BLaER1 treated with 17β-estradiol and CSF1 and Interleukin-3, amounts not matched to agents 10 nM and 100 nM (cell line): ENCODE measurements around the gene ANXA2R.
"Not testable (repeated sequence)": the region's sequence is repeated elsewhere in the genome, so short reads cannot be mapped to it uniquely, and the experiment has no call there.

ENCODE experiments used
- H3K27ac ChIP-seq, 11 experiments: shearing (Covaris generic); formaldehyde crosslinking; 2 replicates each; pipeline ENCODE4 v1.8.1; 2022
- H3K27me3 ChIP-seq, 11 experiments: shearing (Covaris generic); formaldehyde crosslinking; 2 replicates each; pipeline ENCODE4 v1.8.1; 2022
- H3K36me3 ChIP-seq, 11 experiments: shearing (Covaris generic); formaldehyde crosslinking; 2 replicates each; pipeline ENCODE4 v1.8.1; 2022
- H3K4me1 ChIP-seq, 10 experiments: shearing (Covaris generic); formaldehyde crosslinking; 2 replicates each; pipeline ENCODE4 v1.8.1; 2022
- H3K4me2 ChIP-seq, 11 experiments: shearing (Covaris generic); formaldehyde crosslinking; 2 replicates each; pipeline ENCODE4 v1.8.1; 2022
- H3K4me3 ChIP-seq, 10 experiments: shearing (Covaris generic); formaldehyde crosslinking; 2 replicates each; pipeline ENCODE4 v1.8.1; 2022
- H3K9ac ChIP-seq, 11 experiments: shearing (Covaris generic); formaldehyde crosslinking; 2 replicates each; pipeline ENCODE4 v1.8.1; 2022
- H3K9me3 ChIP-seq, 11 experiments: shearing (Covaris generic); formaldehyde crosslinking; replicated peaks in 1 of 11; 2 replicates each; pipeline ENCODE4 v1.8.1; 2022
- H4K20me1 ChIP-seq, 11 experiments: shearing (Covaris generic); formaldehyde crosslinking; 2 replicates each; pipeline ENCODE4 v1.8.1; 2022
- Cebpa-rat ChIP-seq, 11 experiments: shearing (Covaris generic); IDR thresholded peaks; 2 replicates each; pipeline ENCODE4 v1.8.1; 2022

The ANXA2R gene

DNA sequence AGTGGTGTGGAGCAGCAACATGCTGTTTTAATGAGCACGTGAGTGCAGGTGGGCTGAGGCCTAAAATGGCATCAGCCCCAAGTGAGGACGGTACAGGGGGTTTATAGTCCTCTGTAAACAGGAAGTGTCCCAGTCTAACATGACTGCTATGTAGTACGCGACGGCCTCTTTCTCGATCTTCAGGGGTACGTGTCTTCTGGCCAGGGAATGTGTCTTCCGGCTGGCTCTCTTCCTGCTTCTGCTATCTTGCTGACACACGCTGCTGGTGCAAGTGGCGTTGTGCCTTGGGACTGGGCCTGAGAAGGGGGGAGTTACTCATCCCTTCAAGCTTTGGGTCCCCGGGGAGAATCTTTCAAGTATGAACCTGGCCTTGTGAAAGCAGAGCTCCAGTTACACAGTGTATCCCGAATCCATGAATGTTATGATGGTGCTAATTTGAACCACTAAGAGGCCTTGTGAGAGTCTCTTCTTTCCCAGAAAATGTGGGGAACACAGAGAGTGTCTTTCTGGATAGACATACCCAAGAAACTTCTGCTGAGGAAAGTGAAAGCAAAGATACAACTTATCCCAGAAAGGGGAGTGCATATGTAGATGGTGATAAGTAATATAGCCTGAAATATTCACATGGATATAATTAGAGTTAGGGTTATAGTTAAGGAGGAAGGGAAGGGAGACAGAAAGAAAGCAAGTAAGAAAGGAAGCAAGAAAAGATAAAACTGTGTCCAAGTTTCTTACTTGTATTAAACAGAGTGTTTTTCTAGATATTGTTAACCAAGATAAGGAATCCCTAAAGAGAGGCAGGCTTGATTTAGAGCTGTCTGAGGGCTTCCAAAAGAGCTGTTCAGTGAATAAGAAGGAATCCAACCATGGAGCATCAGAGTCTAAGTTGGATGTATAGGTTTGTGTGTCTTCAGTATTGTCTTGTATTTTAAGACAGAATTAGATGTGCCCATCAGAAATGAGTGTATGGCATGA, 35.5 kb upstream of the ANXA2R start:
- Histone ChIP-seq H3K27ac (peak overlapping the region in 10 of 11 experiments; percentile 16 to 68 (median 46); a peak in 19 of 22 replicates), H3K4me2 (peak overlapping the region; percentile 22 to 70 (median 55)), H3K36me3 (peaks cover 57 to 100% (median 89%) of the 10 kb centered on the region in 11 experiments), H3K9me3 (peaks cover 0 to 24% (median 10%) of the 10 kb centered on the region in 11 experiments; a peak in 17 of 22 replicates), H4K20me1 (peaks cover 0 to 23% (median 7%) of the 10 kb centered on the region in 11 experiments; a peak in 8 of 22 replicates), H3K27me3 (no peaks in the 10 kb centered on the region), H3K4me1 (peaks cover 14 to 31% (median 19%) of the 10 kb centered on the region in 10 experiments), H3K4me3 (no peak overlapping the region), H3K9ac (peak overlapping the region in 4 of 11 experiments; percentile 15 to 31 (median 22); a peak in 6 of 22 replicates)
- no peak for TF ChIP-seq Cebpa-rat (IDR thresholded peaks at IDR 0.05)

DNA sequence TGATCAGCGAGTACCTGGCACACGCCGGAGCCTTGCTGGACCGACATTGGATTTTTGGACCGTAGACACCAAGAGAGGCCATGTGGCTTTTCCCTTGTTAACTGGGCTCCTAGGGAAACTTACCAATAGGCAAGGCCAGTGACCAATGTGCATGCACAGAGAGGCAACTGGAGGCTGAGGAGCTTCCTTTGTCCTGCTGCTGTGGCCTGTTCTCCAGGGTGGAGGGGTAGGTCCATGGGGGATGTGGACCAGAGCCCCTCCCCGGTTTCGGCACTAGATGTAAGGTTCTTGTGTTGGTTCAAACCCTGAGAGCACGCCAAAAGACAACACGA, 34.8 kb upstream of the ANXA2R start:
- Histone ChIP-seq H3K4me2 (peak overlapping the region; percentile 22 to 70 (median 55)), H3K9me3 (peaks cover 0 to 29% (median 15%) of the 10 kb centered on the region in 11 experiments; a peak in 17 of 22 replicates), H3K27ac (peak overlapping the region in 10 of 11 experiments; percentile 16 to 68 (median 46); a peak in 19 of 22 replicates)

DNA sequence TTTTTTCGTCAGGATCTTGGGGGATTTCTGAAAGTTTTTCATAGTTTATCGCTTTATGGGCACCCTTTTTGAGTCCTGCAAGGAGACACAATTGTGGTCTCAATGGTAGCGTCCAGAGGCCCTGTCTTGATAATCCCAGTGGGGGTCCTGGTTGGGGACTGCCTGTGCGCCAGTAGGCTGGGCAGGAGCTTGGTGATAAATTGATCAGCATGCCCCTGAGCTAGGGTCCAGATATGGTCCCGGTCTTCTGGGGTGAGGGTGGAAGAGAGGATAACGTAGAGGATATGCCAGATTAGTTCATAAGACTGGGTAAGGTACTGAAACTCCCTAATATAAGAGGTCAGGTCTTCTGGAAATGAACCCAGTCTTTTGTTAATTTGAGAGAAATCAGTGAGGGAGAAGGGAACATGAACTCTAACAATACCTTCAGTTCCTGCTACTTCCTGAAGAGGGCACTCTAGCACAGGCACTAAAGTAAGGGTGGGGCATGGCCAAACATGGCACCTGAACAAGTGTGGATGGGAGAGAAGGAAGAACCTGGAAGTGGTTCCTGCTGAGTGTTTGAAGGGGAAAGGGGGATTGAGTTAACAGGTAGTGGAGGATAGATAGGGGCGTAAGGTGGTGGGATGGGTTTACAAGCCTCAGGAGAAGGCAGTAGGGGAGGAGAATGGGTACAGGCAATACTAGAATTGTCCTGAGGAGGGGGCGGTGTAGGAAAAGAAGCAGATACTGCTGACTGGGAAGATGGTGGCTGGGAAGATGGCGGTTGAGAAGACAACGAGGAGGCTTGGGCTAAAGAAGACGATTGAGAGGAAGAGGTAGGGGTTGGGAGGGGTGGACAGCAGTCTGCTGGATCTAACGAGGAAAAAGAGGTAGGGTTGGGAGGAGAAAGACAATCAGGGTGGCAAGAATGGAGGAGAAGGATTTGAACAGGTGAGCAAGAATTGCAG, 33.8 kb upstream of the ANXA2R start:
- H3K4me2 ChIP-seq, result peak overlapping the region in 10 of 11 experiments; percentile 21 to 70 (median 49); a peak in 12 of 22 replicates
- peaks cover 0 to 23% (median 7%) of the 10 kb centered on the region in 11 experiments; a peak in 8 of 22 replicates for H4K20me1 ChIP-seq
- H3K9me3 ChIP-seq, result peaks cover 0 to 29% (median 16%) of the 10 kb centered on the region in 11 experiments; a peak in 17 of 22 replicates
- H3K36me3 ChIP-seq, result peaks cover 59 to 100% (median 88%) of the 10 kb centered on the region in 11 experiments
- H3K27me3 ChIP-seq, result no peaks in the 10 kb centered on the region
- no peak for TF ChIP-seq Cebpa-rat (IDR thresholded peaks at IDR 0.05)
- no peak overlapping the region for H3K9ac ChIP-seq
- peaks cover 20 to 48% (median 35%) of the 10 kb centered on the region in 10 experiments for H3K4me1 ChIP-seq
- no peak overlapping the region for H3K4me3 ChIP-seq
- no peak overlapping the region for H3K27ac ChIP-seq

More for the DNA sequence above, 34.8 kb upstream of the ANXA2R start:
- Histone ChIP-seq H3K4me1 (peaks cover 14 to 37% (median 24%) of the 10 kb centered on the region in 10 experiments), H3K4me3 (no peak overlapping the region), H3K27me3 (no peaks in the 10 kb centered on the region), H3K36me3 (peaks cover 57 to 100% (median 89%) of the 10 kb centered on the region in 11 experiments), H3K9ac (peak overlapping the region in 2 of 11 experiments; percentile 16 to 31; a peak in 4 of 22 replicates), H4K20me1 (peaks cover 0 to 23% (median 7%) of the 10 kb centered on the region in 11 experiments; a peak in 8 of 22 replicates)
- TF ChIP-seq Cebpa-rat (IDR thresholded peaks at IDR 0.05), result no peak

DNA sequence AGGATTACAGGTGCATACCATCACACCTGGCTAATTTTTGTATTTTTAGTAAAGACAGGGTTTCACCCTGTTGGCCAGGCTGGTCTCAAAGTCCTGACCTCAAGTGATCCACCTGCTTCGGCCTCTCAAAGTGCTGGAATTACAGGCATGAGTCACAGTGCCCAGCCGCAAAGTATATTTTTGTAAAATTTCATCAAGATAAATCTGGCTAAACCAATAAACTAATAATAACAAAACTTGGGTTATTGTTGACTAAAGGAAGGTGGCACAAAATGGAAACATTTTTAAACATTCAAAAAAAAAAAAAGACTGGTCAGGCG, 29.2 kb upstream of the ANXA2R start:
- Histone ChIP-seq H3K4me1 (peaks cover 20 to 49% (median 32%) of the 10 kb centered on the region in 10 experiments), H3K9ac (peak overlapping the region in 10 of 11 experiments; percentile 96 to 100 (median 98); a peak in 14 of 22 replicates), H3K4me3 (peak overlapping the region; percentile 77 to 88 (median 84); a peak in 19 of 20 replicates), H3K9me3 (peaks cover 0 to 29% (median 16%) of the 10 kb centered on the region in 11 experiments; a peak in 17 of 22 replicates), H3K36me3 (peaks cover 34 to 59% (median 53%) of the 10 kb centered on the region in 11 experiments), H3K4me2 (peak overlapping the region; percentile 89 to 99 (median 95))
- H3K27me3 ChIP-seq, H3K27ac ChIP-seq, H4K20me1 ChIP-seq: not testable (repeated sequence)

DNA sequence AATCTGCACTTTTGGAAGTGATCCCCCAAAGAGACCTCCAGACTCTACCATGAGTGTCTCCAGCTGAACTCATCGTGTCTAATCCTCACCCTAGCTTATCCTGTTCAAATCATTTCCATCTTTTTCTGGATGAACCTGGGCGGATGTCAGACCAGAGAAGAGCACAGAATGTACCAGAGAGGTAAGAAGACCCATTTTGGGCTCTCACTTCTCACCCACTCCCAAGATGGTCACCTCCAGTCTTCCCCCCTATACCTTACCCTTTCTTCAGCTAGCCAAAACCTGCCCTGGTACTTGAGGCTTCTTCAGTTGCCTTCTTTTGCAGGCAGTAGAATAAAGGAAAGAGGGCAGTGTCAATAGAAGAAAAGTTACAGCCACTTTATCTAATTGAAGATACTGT, 27.9 kb upstream of the ANXA2R start:
- Histone ChIP-seq H3K4me2 (peak overlapping the region; percentile 89 to 99 (median 95)), H4K20me1 (peaks cover 0 to 7% (median 0%) of the 10 kb centered on the region in 11 experiments; a peak in 5 of 22 replicates), H3K4me3 (peak overlapping the region; percentile 77 to 88 (median 84)), H3K4me1 (peaks cover 31 to 50% (median 40%) of the 10 kb centered on the region in 10 experiments), H3K27me3 (no peaks in the 10 kb centered on the region), H3K27ac (peak overlapping the region; percentile 95 to 100 (median 99)), H3K9ac (peak overlapping the region; percentile 96 to 100 (median 99)), H3K9me3 (peaks cover 0 to 29% (median 16%) of the 10 kb centered on the region in 11 experiments; a peak in 17 of 22 replicates), H3K36me3 (peaks cover 32 to 45% (median 41%) of the 10 kb centered on the region in 11 experiments)
- no peak for TF ChIP-seq Cebpa-rat (IDR thresholded peaks at IDR 0.05)

DNA sequence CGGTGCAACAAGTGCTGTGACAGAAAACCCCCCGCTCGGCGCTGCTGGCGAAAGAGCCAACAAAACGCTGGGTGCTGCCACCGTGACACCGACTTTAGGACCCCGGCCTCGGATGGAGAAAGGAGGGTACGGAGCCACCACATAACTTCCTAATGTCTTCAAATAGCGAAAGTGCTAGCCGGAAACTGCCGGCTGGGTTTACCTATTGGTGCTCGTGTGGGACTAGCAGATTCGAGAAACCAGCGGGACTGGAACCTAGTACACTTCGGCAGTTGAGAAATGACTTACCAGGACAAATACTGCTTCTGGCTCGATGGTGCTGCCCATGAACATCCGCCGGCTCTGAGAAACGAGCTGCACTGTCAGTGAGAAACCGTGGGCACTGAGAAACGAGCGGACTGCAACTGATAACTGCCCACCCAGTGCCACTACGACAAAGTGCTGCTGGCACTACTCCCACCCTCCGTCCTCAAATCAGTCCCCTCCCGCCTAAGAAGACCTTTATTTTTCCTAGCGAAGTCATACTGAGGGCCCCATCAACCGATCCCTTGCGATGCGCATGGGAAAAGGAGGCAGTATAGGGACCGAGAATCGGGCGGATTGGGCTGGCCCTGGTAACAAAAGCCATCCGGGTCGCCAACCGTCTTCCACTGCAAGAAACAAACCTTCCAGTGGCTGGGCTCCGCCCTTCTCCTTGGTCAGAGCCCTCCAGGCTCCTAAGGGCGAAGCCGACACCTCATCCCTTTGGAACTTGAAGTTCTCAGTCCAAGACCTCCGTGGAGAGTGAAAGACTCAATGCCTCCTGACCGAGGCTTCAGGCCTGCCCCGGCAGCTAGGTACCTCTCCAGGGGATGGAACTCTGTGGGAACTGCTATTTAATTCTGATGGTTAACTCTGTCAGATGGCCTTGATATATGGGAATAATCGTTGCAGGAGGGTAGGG, 27.0 kb upstream of the ANXA2R start:
- Histone ChIP-seq H3K27ac (peak overlapping the region; percentile 95 to 100 (median 99)), H3K27me3 (no peaks in the 10 kb centered on the region)

More for the DNA sequence above, 27.0 kb upstream of the ANXA2R start:
- Histone ChIP-seq H4K20me1 (peaks cover 0 to 7% (median 0%) of the 10 kb centered on the region in 11 experiments; a peak in 4 of 22 replicates), H3K4me1 (peaks cover 31 to 46% (median 42%) of the 10 kb centered on the region in 10 experiments), H3K4me3 (peak overlapping the region; percentile 77 to 88 (median 84)), H3K36me3 (peaks cover 27 to 36% (median 32%) of the 10 kb centered on the region in 11 experiments), H3K9ac (peak overlapping the region; percentile 96 to 100 (median 99)), H3K4me2 (peak overlapping the region; percentile 89 to 99 (median 95)), H3K9me3 (peaks cover 0 to 20% (median 16%) of the 10 kb centered on the region in 11 experiments; a peak in 17 of 22 replicates)
- no peak for TF ChIP-seq Cebpa-rat (IDR thresholded peaks at IDR 0.05)
